SK-N-SH (cell line): ENCODE data around the gene SRD5A2. TPM values are rescaled to one million over a fixed set of nuclear protein-coding genes. Genes with fewer than 3 reads are reported as not detected.

Experiments
- CTCF ChIA-PET: fragments of 300-600, 350-600 bp; formaldehyde crosslinking; extraction: SDS; loops from one replicate; lab custom pipeline; 2021; lab: Yijun Ruan, JAX
- POLR2A ChIA-PET: fragments of 350-600 bp; sonication (Branson Sonifier 250); formaldehyde crosslinking; extraction: SDS; loops from one replicate; lab custom pipeline; 2020; ENCODE audit warnings: antibody characterized with exemption, inconsistent platforms; lab: Yijun Ruan, JAX
- DNase-seq: peaks from one replicate; pipeline ENCODE4 v3.0.0; 2012
- H2AFZ ChIP-seq: fragments of 200-600 bp; sonication (generic); 2 replicates; pipeline ENCODE4 v1.8.1; 2016; ENCODE audit warnings: antibody characterized with exemption, mild to moderate bottlenecking, low read depth
- H3F3A ChIP-seq: fragments of 200-600 bp; sonication (generic); replicated peaks from 2 replicates; pipeline ENCODE3; 2016; ENCODE audit warnings: antibody characterized with exemption, mild to moderate bottlenecking; ENCODE audit not compliant: insufficient read depth
- H3K27ac ChIP-seq, 2 experiments: fragments of 200-500 bp in 1 of 2; fragments of 200-600 bp in 1 of 2; sonication (Bioruptor generic) in 1 of 2; sonication (generic), shearing (Covaris generic) in 1 of 2; 2 replicates each; pipeline versions ENCODE4 v1.5.1 to v1.6.1; 2014 to 2016; ENCODE audit warnings: low read depth in 2 of 2, inconsistent platforms in 1 of 2, low read length in 1 of 2, mild to moderate bottlenecking in 1 of 2, mixed read lengths in 1 of 2
- H3K27me3 ChIP-seq: fragments of 200-600 bp; sonication (generic), shearing (Covaris generic); 2 replicates; pipeline ENCODE4 v1.6.1; 2016; ENCODE audit warnings: mixed run types; ENCODE audit not compliant: insufficient read depth
- H3K36me3 ChIP-seq, 2 experiments: fragments of 200-500 bp in 1 of 2; fragments of 200-600 bp in 1 of 2; sonication (Bioruptor generic) in 1 of 2; sonication (generic) in 1 of 2; replicated peaks in 1 of 2; 2 replicates each; pipeline versions ENCODE3 to v1.5.1; 2014 to 2016; ENCODE audit warnings: low read length in 1 of 2, mild to moderate bottlenecking in 1 of 2; ENCODE audit not compliant: insufficient read depth in 2 of 2, control insufficient read depth in 1 of 2
- H3K4me1 ChIP-seq, 2 experiments: fragments of 200-500 bp in 1 of 2; fragments of 200-600 bp in 1 of 2; sonication (Bioruptor generic) in 1 of 2; sonication (generic), shearing (Covaris generic) in 1 of 2; 2 replicates each; pipeline versions ENCODE4 v1.5.1 to v1.6.1; 2014 to 2016; ENCODE audit warnings: low read depth in 1 of 2, low read length in 1 of 2, mixed run types in 1 of 2; ENCODE audit not compliant: insufficient read depth in 2 of 2, control insufficient read depth in 1 of 2
- H3K4me2 ChIP-seq: fragments of 200-600 bp; sonication (generic), shearing (Covaris generic); 2 replicates; pipeline ENCODE4 v1.6.1; 2017; ENCODE audit warnings: mixed run types
- H3K4me3 ChIP-seq, 2 experiments: fragments of 200-500 bp in 1 of 2; fragments of 200-600 bp in 1 of 2; sonication (Bioruptor generic) in 1 of 2; sonication (generic), shearing (Covaris generic) in 1 of 2; 2 replicates each; pipeline versions ENCODE4 v1.5.1 to v1.8.1; 2014 to 2016; ENCODE audit warnings: low read depth in 2 of 2, inconsistent platforms in 1 of 2, low read length in 1 of 2, mild to moderate bottlenecking in 1 of 2, mixed read lengths in 1 of 2, moderate library complexity in 1 of 2
- H3K79me2 ChIP-seq: fragments of 200-600 bp; sonication (generic); 2 replicates; pipeline ENCODE4 v1.8.1; 2017; ENCODE audit warnings: mild to moderate bottlenecking; ENCODE audit not compliant: insufficient read depth
- H3K9ac ChIP-seq: fragments of 200-600 bp; sonication (generic); 2 replicates; pipeline ENCODE4 v1.6.1; 2017; ENCODE audit warnings: mixed run types
- H3K9me2 ChIP-seq: fragments of 200-600 bp; sonication (generic); 2 replicates; pipeline ENCODE4 v1.6.1; 2017; ENCODE audit warnings: mixed run types
- H3K9me3 ChIP-seq: fragments of 200-600 bp; sonication (generic); 2 replicates; pipeline ENCODE4 v1.6.1; 2017; ENCODE audit warnings: mixed run types, mild to moderate bottlenecking, moderate library complexity
- H4K20me1 ChIP-seq: fragments of 200-600 bp; sonication (generic); 2 replicates; pipeline ENCODE4 v1.6.1; 2017; ENCODE audit warnings: mild to moderate bottlenecking, mixed run types; ENCODE audit not compliant: insufficient read depth
- EP300 ChIP-seq, 2 experiments: IDR thresholded peaks; 2 replicates each; pipeline versions ENCODE4 v1.4.0 to v1.6.1; 2012; ENCODE audit warnings: borderline replicate concordance in 1 of 2, low read depth in 1 of 2, low read length in 1 of 2
- EZH2phosphoT487 ChIP-seq: fragments of 200-600 bp; sonication (generic); IDR thresholded peaks from 2 replicates; pipeline ENCODE4 v1.6.1; 2017; ENCODE audit warnings: low read depth, mixed run types, mild to moderate bottlenecking, antibody characterized with exemption, moderate library complexity, borderline replicate concordance
- FOSL2 ChIP-seq: IDR thresholded peaks from 2 replicates; pipeline ENCODE4 v1.4.0; 2012; ENCODE audit warnings: low read depth, mild to moderate bottlenecking, moderate library complexity, borderline replicate concordance
- FOXJ3 ChIP-seq: sonication (generic); formaldehyde crosslinking; IDR thresholded peaks from 2 replicates; pipeline ENCODE4 v1.5.1; 2020; ENCODE audit warnings: mild to moderate bottlenecking, missing genetic modification reagents
- GATA2 ChIP-seq: sonication (generic); formaldehyde crosslinking; IDR thresholded peaks from 2 replicates; pipeline ENCODE4 v1.5.0; 2020; ENCODE audit warnings: mild to moderate bottlenecking, missing genetic modification reagents
- JUND ChIP-seq: IDR thresholded peaks from 2 replicates; pipeline ENCODE4 v1.4.0; 2012
- NFIC ChIP-seq: IDR thresholded peaks from 2 replicates; pipeline ENCODE4 v1.4.0; 2012; ENCODE audit warnings: borderline replicate concordance
- NRF1 ChIP-seq: IDR thresholded peaks from 2 replicates; pipeline ENCODE4 v1.6.1; 2012; ENCODE audit warnings: low read depth, mild to moderate bottlenecking, low read length
- RAD21 ChIP-seq: IDR thresholded peaks from 2 replicates; pipeline ENCODE4 v1.6.1; 2012; ENCODE audit warnings: mild to moderate bottlenecking, low read length
- SMC3 ChIP-seq: IDR thresholded peaks from 2 replicates; pipeline ENCODE4 v1.6.1; 2012; ENCODE audit warnings: low read depth, low read length, improper control_type of control experiment
- YY1 ChIP-seq: IDR thresholded peaks from 2 replicates; pipeline ENCODE4 v1.4.0; 2012; ENCODE audit warnings: low read depth, mild to moderate bottlenecking
- WGBS: methylation state at CpG from one replicate; pipeline ENCODE4 v1.1.6; 2017; ENCODE audit warnings: low lambda C conversion rate; 5-methylcytosine and 5-hydroxymethylcytosine counted together
- polyA plus RNA-seq, 3 experiments: library from polyadenylated mRNA; depleted of rRNA; stranded (reverse); fragments of >200 nt; gene quantifications; 2 replicates each; pipeline ENCODE4 v1.2.3, GENCODE V29; 2012
- TF ChIP-seq, protein P1 (sequence below): fragments of 200-600 bp; sonication (generic); IDR thresholded peaks from 2 replicates; pipeline ENCODE4 v1.6.1; 2017; ENCODE audit warnings: antibody characterized with exemption, mild to moderate bottlenecking, moderate library complexity
- TF ChIP-seq, protein P2 (sequence below): IDR thresholded peaks from 2 replicates; pipeline ENCODE4 v1.4.0; 2012; ENCODE audit warnings: low read depth, borderline replicate concordance
- TF ChIP-seq, protein P3 (sequence below): fragments of 150-350 bp; IDR thresholded peaks from 2 replicates; pipeline ENCODE4 v1.6.1; 2016; ENCODE audit warnings: mild to moderate bottlenecking, low read depth, low read length
- TF ChIP-seq, protein P4 (sequence below): IDR thresholded peaks from 2 replicates; pipeline ENCODE4 v1.6.1; 2012; ENCODE audit warnings: mild to moderate bottlenecking, low read depth, low read length, moderate library complexity

SRD5A2 gene
- polyA plus RNA-seq, 1 of the 3 experiments (the other 2 are of a cell fraction): not detected

DNA sequence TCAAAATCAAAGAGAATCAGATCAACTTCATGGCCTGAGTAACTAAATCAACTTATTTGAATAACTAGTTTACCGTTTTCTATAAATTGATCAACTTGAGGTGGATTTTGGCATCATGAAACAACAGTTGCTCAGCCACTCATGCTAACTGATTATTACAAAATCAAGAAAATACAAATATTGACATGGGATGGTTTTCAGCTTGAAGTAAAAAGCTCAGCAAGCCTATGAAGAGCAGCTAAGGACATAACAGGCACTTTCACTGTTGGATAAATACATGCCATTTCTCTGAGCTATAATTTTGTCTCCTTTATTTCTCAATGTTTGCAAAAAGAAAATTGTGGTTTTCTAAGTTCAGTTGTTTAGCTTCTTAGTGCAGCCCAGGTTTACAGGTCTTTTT is 18.9 kb downstream of the SRD5A2 start (continued):
- TF ChIP-seq, protein P1, sequence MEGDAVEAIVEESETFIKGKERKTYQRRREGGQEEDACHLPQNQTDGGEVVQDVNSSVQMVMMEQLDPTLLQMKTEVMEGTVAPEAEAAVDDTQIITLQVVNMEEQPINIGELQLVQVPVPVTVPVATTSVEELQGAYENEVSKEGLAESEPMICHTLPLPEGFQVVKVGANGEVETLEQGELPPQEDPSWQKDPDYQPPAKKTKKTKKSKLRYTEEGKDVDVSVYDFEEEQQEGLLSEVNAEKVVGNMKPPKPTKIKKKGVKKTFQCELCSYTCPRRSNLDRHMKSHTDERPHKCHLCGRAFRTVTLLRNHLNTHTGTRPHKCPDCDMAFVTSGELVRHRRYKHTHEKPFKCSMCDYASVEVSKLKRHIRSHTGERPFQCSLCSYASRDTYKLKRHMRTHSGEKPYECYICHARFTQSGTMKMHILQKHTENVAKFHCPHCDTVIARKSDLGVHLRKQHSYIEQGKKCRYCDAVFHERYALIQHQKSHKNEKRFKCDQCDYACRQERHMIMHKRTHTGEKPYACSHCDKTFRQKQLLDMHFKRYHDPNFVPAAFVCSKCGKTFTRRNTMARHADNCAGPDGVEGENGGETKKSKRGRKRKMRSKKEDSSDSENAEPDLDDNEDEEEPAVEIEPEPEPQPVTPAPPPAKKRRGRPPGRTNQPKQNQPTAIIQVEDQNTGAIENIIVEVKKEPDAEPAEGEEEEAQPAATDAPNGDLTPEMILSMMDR: no peak
- TF ChIP-seq EZH2phosphoT487: no peak
- TF ChIP-seq, protein P2, sequence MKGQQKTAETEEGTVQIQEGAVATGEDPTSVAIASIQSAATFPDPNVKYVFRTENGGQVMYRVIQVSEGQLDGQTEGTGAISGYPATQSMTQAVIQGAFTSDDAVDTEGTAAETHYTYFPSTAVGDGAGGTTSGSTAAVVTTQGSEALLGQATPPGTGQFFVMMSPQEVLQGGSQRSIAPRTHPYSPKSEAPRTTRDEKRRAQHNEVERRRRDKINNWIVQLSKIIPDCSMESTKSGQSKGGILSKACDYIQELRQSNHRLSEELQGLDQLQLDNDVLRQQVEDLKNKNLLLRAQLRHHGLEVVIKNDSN: no peak

DNA sequence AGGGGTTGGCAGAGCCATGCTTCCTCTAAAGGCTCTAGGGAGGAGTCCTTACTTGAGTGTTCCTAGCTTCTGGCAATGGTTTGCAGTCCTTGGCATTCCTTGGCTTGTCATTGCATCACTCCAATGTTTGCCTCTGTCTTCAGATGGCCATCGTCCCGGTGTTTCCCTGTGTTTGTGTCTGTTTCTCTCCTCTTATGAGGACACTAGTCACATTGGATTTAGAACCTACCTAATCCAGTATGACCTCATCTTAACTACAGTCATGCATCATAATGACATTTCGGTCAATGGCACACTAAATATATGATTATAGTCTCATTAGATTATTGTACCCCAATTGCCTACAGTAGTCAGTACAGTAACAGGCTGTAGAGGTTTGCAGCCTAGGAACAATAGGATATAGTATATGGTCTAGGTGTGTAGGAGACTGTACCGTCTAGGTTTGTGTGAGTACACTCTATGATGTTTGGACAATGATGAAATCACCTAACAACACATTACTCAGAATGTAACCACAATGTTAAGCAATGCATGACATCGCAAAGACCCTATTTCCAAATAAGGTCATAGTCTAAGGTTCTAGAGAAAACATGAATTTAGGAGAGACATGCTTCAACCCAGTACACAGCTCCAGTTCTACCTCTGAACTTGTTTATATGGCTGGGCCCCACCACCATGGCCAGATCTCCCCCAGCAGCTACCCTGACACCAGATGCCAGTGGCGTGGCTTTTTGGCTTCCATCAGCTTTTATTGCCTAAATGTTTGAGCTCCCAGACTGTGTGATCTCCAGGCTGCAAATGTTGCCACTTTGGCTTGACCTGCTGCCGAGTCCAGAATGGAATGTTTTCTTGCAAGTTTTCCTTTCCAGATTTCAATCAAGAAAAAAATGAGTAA is 22.1 kb downstream of the SRD5A2 start:
- no peak for DNase-seq
- Histone ChIP-seq H3K36me3 (no peaks in the 10 kb centered on the region), H4K20me1 (no peaks in the 10 kb centered on the region), H2AFZ (no peak overlapping the region), H3K9me2 (no peaks in the 10 kb centered on the region), H3F3A (no peaks in the 10 kb centered on the region), H3K79me2 (no peaks in the 10 kb centered on the region), H3K27ac (no peak overlapping the region)
- WGBS: 11% methylated on average over 7 of the region's 7 CpGs
- POLR2A ChIA-PET: no interaction called here
- TF ChIP-seq FOXJ3 (no peak), EZH2phosphoT487 (no peak), RAD21 (no peak), YY1 (no peak), JUND (no peak), EP300 (IDR thresholded peaks at IDR 0.05; ENCODE audit: borderline replicate concordance in 1 of 2, low read depth in 1 of 2, low read length in 1 of 2) (no peak)
- TF ChIP-seq, all 33 proteins: peak for 0
- Histone ChIP-seq H3K4me2 (no peak overlapping the region), H3K4me1 (no peaks in the 10 kb centered on the region), H3K27me3 (no peaks in the 10 kb centered on the region), H3K9me3 (no peaks in the 10 kb centered on the region), H3K9ac (no peak overlapping the region), H3K4me3 (no peak overlapping the region)
- CTCF ChIA-PET: no interaction called here

DNA sequence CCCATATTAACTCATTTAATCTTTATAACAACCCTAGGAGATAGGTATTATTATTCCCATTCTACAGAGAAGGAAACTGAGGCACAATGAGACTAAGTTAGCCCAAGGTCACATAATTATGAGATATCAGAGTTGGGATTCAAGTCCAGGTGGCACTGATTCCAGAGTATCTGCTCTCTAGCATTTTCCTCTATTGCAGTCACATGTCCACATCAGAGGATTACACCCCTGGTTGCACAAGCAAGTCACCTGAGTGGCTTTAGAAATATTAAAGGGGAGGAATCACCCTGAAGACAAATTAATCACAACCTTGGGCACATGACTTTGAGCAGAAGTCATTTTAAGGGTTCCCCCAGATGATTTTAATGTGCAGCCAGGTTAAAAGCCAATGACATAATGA is 23.8 kb downstream of the SRD5A2 start:
- DNase-seq: no peak
- Histone ChIP-seq H3K9me2 (no peaks in the 10 kb centered on the region), H3K4me1 (no peaks in the 10 kb centered on the region), H2AFZ (no peak overlapping the region), H4K20me1 (no peaks in the 10 kb centered on the region), H3F3A (no peaks in the 10 kb centered on the region), H3K27me3 (no peaks in the 10 kb centered on the region), H3K4me3 (no peak overlapping the region), H3K4me2 (no peak overlapping the region), H3K9me3 (no peaks in the 10 kb centered on the region), H3K36me3 (no peaks in the 10 kb centered on the region), H3K79me2 (no peaks in the 10 kb centered on the region), H3K27ac (no peak overlapping the region), H3K9ac (no peak overlapping the region)
- ChIA-PET POLR2A (no interaction called here), CTCF (interaction anchor here (0.9 kb wide), 1 partner anchor 15 kb away, joined by 3 read pairs; no protein-coding TSS in a partner anchor)
- TF ChIP-seq EP300 (IDR thresholded peaks at IDR 0.05; ENCODE audit: borderline replicate concordance in 1 of 2, low read depth in 1 of 2, low read length in 1 of 2) (no peak), NFIC (no peak), RAD21 (no peak), EZH2phosphoT487 (no peak), NRF1 (no peak), FOSL2 (no peak), GATA2 (CRISPR knock-in tag) (no peak), JUND (no peak), SMC3 (no peak)
- TF ChIP-seq, protein P3, sequence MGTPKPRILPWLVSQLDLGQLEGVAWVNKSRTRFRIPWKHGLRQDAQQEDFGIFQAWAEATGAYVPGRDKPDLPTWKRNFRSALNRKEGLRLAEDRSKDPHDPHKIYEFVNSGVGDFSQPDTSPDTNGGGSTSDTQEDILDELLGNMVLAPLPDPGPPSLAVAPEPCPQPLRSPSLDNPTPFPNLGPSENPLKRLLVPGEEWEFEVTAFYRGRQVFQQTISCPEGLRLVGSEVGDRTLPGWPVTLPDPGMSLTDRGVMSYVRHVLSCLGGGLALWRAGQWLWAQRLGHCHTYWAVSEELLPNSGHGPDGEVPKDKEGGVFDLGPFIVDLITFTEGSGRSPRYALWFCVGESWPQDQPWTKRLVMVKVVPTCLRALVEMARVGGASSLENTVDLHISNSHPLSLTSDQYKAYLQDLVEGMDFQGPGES: no peak
- TF ChIP-seq, protein P4, sequence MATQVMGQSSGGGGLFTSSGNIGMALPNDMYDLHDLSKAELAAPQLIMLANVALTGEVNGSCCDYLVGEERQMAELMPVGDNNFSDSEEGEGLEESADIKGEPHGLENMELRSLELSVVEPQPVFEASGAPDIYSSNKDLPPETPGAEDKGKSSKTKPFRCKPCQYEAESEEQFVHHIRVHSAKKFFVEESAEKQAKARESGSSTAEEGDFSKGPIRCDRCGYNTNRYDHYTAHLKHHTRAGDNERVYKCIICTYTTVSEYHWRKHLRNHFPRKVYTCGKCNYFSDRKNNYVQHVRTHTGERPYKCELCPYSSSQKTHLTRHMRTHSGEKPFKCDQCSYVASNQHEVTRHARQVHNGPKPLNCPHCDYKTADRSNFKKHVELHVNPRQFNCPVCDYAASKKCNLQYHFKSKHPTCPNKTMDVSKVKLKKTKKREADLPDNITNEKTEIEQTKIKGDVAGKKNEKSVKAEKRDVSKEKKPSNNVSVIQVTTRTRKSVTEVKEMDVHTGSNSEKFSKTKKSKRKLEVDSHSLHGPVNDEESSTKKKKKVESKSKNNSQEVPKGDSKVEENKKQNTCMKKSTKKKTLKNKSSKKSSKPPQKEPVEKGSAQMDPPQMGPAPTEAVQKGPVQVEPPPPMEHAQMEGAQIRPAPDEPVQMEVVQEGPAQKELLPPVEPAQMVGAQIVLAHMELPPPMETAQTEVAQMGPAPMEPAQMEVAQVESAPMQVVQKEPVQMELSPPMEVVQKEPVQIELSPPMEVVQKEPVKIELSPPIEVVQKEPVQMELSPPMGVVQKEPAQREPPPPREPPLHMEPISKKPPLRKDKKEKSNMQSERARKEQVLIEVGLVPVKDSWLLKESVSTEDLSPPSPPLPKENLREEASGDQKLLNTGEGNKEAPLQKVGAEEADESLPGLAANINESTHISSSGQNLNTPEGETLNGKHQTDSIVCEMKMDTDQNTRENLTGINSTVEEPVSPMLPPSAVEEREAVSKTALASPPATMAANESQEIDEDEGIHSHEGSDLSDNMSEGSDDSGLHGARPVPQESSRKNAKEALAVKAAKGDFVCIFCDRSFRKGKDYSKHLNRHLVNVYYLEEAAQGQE: no peak
- TF ChIP-seq, protein P2: no peak
